GM12875 (cell line): ENCODE results near the gene KNTC1.
"Not testable (repeated sequence)": the region's sequence is repeated elsewhere in the genome, so short reads cannot be mapped to it uniquely, and the experiment has no call there.

Experiments used
- H3K4me3 ChIP-seq: one replicate; pipeline ENCODE4 v1.5.1; 2011; ENCODE audit warnings: low read depth, low read length, control low read depth
- TF ChIP-seq, protein P1 (sequence below): IDR thresholded peaks from 2 replicates; pipeline ENCODE4 v1.5.1; 2011; ENCODE audit warnings: low read depth, mild to moderate bottlenecking, control low read depth, inconsistent platforms, low read length, moderate library complexity, borderline replicate concordance; ENCODE audit not compliant: insufficient read depth

KNTC1 gene

DNA sequence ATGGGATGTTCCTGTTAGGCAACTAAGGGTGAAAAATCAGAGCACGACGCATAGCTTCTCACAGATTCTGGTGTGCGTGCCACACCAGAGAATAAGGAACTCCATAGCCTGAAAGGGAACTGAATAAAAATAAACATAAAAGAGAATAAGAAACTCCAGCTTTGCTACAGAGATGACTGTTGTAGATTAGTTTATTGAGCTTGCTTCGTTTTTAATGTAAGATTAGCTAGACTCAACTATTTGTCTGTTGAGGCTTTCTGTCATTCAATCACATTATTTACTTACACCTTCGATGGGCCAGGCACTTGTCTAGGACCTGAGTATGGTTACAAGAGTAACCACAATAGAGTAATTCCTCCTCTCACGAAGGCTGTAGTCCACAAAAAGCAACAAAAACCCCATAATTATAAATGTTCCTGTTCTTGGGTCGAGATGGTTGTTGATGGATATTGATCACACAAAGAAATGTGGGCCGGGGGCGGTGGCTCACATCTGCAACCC, 25.5 kb upstream of the KNTC1 start:
- TF ChIP-seq, protein P1, sequence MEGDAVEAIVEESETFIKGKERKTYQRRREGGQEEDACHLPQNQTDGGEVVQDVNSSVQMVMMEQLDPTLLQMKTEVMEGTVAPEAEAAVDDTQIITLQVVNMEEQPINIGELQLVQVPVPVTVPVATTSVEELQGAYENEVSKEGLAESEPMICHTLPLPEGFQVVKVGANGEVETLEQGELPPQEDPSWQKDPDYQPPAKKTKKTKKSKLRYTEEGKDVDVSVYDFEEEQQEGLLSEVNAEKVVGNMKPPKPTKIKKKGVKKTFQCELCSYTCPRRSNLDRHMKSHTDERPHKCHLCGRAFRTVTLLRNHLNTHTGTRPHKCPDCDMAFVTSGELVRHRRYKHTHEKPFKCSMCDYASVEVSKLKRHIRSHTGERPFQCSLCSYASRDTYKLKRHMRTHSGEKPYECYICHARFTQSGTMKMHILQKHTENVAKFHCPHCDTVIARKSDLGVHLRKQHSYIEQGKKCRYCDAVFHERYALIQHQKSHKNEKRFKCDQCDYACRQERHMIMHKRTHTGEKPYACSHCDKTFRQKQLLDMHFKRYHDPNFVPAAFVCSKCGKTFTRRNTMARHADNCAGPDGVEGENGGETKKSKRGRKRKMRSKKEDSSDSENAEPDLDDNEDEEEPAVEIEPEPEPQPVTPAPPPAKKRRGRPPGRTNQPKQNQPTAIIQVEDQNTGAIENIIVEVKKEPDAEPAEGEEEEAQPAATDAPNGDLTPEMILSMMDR: no peak
- H3K4me3 ChIP-seq: peak overlapping the region; percentile 26

DNA sequence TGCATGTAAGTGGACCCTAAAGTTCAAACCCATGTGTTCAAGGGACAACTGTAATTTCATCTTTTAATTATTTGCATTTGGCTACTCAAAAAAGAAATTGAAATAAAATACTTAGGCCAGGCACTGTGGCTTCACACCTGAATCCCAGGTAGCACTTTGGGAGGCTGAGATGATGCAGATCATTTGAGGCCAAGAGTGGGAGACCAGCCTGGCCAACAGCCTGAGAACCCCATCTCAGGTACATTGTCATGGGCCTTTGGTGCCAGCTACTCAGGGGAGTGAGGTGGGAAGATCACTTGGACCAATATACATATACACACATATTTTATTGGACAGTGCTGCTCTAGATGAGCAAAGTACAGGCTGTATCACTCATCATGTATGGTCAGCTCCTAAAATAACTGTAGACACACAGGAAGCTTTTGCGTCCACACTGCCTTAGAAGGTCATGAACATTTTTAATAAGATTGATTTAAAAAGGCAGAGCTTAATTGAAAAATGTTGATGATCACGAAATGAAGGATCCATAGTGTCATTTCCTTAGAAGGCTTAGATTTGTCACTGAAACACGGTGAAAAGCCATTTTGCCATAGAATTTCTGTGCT, 23.8 kb upstream of the KNTC1 start:
- H3K4me3 ChIP-seq: no peak overlapping the region
- TF ChIP-seq, protein P1: no peak

DNA sequence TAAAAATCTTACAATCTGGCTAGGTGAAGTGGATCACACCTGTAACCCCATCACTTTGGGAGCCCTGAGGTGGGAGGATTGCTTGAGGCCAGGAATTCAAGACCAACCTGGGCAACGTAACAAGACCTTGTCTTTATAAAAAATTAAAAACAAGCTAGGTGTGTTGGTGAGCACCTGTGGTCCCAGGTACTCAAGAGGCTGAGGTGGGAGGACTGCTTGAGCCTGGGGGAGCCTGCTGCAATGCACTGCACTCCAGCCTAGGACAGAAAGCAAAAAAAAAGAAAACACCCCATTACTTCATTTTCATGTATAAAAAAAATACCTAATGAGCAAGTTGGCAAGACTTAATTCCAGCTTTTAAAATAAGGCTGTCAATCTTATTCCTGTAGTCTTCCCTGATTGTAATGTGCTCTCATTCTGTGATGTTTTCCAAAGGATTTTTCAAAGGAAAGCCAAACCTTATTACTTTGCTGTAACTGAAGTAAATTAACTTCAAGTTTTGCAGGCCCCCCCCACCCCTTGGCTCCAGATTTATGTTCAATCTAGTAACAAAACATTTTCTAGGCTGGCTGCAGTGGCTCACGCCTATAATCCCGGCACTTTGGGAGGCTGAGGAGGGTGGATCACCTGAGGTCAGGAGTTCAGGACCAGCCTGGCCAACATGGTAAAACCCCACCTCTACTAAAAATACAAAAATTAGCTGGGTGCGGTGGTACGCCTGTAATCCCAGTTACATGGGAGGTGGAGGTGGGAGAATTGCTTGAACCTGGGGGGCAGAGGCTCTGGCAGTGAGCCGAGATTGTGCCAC, 23.1 kb upstream of the KNTC1 start:
- no peak overlapping the region for H3K4me3 ChIP-seq

DNA sequence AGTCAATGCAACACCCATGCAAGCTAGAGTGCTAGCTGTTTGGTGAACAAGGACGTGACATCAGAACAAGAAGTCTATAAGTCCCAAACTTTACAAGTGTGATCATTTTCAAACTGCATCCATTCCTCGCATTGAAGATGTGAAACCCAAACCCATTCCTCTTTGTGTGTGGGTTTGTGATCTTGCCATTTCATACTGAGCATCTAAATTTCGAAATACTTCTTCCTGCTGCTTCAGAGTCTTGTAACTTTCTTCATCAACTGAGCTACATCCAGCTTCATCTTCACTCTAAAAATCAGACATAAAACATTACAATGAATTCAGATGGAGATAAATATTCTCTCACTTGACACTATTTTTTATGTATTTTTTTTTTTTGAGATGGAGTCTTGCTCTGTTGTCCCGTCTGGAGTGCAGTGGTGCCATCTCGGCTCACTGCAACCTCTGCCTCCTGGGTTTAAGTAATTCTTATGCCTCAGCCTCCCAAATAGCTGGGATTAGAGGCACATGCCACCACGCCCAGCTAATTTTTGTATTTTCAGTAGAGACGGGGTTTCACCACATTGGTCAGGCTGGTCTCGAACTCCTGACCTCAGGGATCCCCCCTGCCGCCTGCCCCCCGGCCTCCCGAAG, 21.5 kb upstream of the KNTC1 start:
- TF ChIP-seq, protein P1: no peak
- no peak overlapping the region for H3K4me3 ChIP-seq

More for the DNA sequence above, 23.1 kb upstream of the KNTC1 start:
- TF ChIP-seq, protein P1: no peak

DNA sequence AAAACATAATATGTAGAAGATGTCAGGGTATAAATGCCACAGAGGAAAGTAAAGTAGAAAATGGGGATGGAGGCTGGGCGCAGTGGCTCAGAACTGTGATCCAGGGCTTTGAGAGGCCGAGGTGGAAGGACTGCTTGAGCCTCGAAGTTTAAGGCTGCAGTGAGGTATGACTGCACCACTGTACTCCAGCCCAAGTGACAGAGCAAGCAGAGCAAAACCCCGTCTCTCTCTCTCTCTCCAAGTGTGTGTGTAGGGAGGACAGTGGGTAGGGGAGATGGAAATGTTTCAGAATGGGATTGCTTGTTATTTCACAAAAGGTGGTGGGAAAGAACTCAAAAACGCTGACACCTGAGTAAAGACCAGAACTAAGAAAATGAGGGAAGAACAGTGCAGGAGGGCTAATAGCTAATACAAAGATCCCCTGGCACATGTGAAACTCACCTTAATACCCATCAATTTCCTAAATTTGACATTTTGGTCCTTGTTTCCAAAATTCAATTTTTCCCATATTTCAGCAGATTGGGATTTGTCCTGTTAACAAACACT, 20.6 kb upstream of the KNTC1 start:
- TF ChIP-seq, protein P1: no peak
- no peak overlapping the region for H3K4me3 ChIP-seq

DNA sequence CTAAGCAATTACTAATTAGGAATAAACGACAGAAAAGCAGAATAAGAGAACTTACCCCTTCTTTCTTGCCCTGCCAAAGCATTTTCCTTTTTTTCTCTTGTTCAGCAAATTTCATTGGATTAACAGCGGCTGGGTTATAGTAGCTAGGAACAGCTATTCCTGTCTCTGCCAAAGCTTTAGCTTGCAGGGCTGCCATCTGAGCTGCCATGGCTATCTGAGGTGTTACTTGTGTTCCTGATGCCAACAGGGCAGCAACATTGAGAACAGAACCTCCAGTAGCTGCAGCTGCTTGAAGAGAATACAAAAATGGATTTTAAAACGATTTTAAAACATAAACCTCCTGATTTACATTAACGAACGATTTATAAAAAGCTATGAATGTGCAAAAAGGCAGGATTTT, 18.9 kb upstream of the KNTC1 start:
- H3K4me3 ChIP-seq: no peak overlapping the region
- TF ChIP-seq, protein P1: no peak

DNA sequence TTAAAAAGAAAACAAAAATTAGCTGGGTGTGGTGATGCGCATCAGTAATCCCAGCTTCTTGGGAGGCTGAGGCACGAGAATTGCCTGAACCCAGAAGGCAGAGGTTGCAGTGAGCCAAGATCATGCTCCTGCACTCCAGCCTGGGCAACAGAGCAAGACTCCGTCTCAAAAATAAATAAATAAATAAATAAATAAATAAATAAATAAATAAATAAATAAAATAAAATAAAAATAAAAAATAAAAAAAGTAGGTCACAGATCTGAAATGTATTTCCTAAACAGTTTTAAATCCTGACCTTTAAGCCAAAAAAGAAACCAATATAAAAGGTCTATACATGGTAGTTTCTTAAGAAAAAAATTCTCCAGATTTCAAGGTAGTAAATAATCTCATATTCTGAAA, 14.0 kb upstream of the KNTC1 start:
- H3K4me3 ChIP-seq: not testable (repeated sequence)
